NCI-H446 treated with DMSO at 0.1 percent for 48 hours (cell line): ENCODE data around the gene GNGT2.

Source experiments
- DNase-seq: peaks from one replicate; lab custom pipeline; 2025; lab: John Stamatoyannopoulos, UW

Gene GNGT2

GRCh38 chr17:49229076-49229804, 18.9 kb upstream of the GNGT2 start:
- DNase-seq = no peak

DNA sequence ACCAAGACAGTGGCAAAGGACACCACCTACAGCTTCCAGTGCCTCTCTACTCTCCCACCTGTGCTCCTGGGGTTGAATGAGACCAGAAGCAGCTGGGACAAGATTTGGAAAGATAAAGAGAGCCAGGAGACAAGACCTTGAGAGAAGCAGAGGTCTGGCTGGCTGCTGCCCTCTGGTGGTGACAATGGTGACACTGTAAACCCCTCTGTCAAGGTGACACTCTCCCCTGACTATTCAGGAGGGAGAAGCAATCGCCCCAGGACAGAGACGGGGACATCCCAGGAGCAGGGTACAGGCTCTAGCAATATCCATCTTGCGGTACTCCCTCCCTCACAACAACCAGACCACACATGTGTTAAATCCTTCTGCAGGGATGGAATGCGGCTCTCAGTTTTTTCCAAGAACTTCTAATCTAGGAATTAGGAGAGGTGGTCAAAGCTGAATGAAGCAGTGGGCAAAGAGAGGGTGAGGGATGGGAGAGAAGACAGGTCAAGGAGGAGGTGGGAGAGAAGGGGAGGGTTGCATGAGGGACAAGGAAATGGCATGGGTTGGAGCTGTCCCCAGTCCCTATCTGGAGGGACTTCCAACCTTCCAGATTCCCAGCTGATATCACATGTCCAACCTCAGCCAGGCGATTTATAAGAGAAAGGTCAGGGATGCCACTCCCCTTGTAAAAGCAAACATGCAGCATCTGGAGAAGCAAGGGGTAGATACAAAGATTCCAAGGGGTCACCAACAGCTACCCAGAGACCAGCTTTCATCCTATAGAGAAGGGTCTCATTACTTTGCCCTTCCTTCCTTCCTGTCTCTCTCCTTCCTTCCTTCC, 17.3 kb upstream of the GNGT2 start:
- no peak for DNase-seq

GRCh38 chr17:49226771-49227435, 16.5 kb upstream of the GNGT2 start:
- no peak for DNase-seq

GRCh38 chr17:49225554-49226236, 15.3 kb upstream of the GNGT2 start:
- DNase-seq = no peak

- no peak for DNase-seq
These were observed 14.6 kb upstream of the GNGT2 start for GRCh38 chr17:49224997-49225337.

GRCh38 chr17:49224198-49224996, 14.0 kb upstream of the GNGT2 start:
- DNase-seq = no peak

- no peak for DNase-seq
These were observed 13.3 kb upstream of the GNGT2 start for GRCh38 chr17:49223517-49224197.

DNA sequence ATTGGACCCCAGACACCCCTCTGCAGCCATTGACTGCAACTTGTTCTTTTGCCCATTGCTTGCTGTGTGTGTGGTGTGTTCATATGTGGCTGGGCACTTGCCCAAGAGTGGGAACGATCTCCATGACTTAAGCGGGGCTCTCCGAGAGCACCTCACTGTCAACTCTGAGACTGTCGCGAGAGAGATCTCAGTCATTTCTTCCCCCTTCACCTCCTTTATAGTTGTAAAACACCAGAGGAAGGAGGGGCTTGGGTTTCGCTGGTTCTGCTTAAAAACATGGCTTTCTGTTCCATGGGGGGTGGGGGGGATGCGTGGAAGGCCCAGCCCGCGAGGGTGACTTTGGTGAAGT, 12.8 kb upstream of the GNGT2 start:
- DNase-seq = no peak

GRCh38 chr17:49219987-49220386, 9.6 kb upstream of the GNGT2 start:
- no peak for DNase-seq

DNA sequence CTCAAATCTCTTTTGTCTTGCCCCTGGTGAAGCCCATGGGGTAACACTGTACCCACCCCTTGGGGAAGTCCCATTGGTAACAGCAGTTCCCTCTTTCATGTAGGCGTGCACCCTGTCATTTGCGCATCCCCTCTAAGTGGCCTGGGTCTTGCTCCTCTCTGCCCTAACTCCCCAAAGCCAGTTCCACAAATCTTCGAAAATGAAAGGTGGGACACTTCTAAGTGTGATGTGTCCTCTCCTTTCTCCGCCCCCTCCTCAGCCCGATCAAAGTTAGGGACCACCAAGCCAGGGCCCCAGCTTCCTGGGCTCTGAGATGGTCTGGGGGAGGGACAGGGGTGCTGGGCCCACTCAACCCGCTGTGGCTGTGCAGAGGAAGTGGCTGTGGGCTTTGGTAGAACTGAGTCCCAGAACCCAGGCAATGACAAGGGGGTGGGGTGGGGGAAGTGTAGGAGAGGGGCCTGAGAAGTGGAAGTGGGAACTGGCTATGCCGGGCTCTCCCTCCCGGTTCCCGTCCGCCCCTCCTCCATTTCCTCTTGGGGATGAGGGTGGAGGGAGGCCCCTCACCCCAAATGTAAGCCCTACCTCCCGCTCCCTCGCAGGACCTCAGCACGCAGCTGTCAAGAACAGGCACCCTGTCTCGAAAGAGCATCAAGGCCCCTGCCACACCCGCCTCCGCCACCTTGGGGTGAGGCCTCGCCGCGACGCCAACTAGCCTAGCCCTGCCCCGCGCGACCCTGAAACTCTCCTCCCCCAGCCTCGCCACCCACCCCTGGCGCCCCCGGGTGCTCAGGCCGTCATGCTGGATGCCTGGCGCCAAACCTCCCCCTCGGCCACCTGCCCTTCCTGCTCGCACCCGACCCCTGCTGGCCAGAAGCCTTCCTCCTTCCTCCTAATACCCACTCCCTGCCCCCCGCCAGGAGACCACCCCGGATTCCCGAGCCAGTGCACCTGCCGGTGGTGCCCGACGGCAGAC, 8.9 kb upstream of the GNGT2 start:
- no peak for DNase-seq

GRCh38 chr17:49217651-49218413, 7.5 kb upstream of the GNGT2 start:
- DNase-seq = no peak

DNA sequence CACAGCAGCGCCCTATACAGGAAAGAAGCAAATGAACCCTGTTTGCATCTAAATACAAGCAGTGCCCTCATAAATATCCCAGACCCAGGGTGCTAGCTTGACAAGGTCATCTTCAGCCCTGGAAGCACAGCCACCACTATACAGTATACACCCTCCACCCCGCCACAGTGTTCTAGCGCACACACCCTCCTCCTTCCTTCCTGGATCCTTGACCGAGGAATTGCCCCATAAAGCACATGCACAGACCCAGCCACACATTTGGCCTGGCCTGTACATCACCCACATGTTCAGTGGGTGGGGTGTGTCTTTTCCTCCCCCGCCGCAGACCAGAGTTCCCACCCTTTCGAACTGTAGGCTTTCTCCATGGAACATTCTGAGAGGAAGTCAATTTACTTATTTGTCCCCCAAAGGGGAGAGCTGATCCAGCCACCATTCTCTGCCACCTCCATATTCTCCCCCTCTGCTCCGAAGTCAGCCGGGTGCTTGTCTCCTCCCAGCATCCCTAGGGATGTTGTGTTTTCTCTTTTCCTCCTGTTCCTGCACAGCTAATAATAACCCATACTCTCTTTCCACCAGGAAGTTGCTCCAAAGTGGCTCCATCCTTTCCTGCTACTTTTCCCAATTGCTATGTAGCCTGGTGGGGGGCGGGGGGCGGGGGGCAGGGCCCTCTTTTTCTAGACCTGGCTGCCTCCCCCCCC, 6.7 kb upstream of the GNGT2 start:
- no peak for DNase-seq

DNA sequence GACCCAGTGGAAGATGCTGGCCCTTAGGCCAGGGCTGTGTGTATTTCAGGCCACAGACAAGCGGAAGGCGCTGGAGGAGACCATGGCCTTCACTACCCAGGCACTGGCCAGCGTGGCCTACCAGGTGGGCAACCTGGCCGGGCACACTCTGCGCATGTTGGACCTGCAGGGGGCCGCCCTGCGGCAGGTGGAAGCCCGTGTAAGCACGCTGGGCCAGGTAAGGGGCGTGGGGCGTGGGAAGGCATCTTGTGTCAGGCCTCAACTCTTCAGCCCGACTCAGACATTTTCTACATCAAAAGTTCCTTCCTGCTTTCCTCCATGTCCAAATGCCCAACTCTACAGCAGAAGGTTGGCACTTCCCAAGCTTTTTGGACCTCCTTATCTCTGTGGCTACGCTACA, 6.1 kb upstream of the GNGT2 start:
- no peak for DNase-seq

- DNase-seq = no peak
These were observed 4.4 kb upstream of the GNGT2 start for GRCh38 chr17:49214676-49215360.

DNA sequence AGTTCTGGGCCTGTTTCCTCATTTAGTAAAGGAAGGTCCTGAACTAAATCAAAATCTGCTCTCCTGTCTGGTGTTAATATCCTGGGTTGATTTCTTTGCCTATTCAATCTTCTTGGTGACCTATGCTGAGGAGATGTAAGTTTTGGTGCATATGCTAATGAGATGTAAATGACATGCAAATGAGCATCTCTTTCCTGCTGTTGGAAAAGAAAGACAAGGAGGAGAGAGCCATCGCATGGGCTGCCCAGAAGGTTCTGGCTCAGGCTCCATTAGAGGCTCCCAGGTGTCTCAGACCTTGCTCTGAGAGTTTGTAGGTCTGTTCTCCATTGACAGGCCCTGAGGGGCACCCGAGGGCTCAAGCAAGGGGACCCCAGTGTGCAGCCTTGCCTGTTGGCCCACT, 3.5 kb upstream of the GNGT2 start:
- DNase-seq = no peak

DNA sequence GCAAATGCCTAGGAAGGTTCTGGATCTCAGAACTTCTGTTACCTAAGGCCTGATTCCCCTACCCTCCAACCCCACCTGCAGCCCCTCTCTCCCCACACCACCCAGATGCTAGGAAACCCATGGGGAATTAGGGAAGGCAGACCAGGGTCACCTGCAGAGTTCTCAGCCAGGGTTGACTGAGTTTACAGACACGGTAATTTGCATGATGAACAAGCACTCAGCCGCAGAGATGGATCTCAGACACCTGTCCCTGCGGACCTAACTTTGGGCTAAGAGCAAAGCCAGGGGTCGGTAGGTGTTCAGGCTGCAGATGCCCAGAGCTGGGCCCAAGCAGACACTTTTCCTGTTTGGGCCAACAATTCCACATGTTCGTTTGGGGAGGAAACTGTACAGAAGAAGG, 3.0 kb upstream of the GNGT2 start:
- DNase-seq = no peak

GRCh38 chr17:49209061-49209571, 1.3 kb downstream of the GNGT2 start:
- DNase-seq = no peak

DNA sequence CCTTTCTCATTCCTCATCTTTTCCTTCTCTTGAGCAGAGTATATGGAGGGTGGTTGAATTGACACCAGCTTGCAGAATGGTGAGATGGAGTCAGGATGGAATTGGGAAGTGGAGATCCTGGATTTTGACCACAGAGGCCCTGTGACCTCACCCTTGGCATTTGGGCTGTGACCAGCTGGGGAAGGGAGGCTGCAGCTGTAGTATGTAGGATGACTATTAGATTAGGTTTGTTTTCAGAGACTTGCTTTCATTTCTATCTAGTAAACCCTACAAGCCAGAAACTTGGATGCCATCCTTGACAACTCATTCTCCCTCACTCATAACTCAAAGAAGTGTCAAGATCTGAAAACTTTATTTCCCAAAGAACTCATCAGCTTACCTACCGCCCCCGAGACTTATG, 5.9 kb downstream of the GNGT2 start:
- no peak for DNase-seq
